GM12878 (cell line): ENCODE results near the gene PGAP3. TPM values are rescaled to one million over a fixed set of nuclear protein-coding genes. Genes with fewer than 3 reads are reported as not detected.

ENCODE experiments used
- ATAC-seq: fragments of 200-7000 bp; cut with Tn5 transposase; 3 replicates; pipeline ENCODE4 v1.9.1; 2020; ENCODE audit warnings: mild to moderate bottlenecking, moderate library complexity
- BruUV-seq: library from RNA; stranded (reverse); fragments of 400-500 nt; replicated peaks from 2 replicates; lab custom pipeline; 2021; lab: Mats Ljungman, UMichigan
- CTCF ChIA-PET: fragments of 300-600 bp; sonication (Branson Sonifier 250); formaldehyde crosslinking; extraction: SDS; loops from one replicate; lab custom pipeline; 2021; ENCODE audit warnings: inconsistent platforms; lab: Yijun Ruan, JAX
- POLR2A ChIA-PET: fragments of 350-600 bp; formaldehyde crosslinking; extraction: SDS; loops from one replicate; lab custom pipeline; 2021; ENCODE audit warnings: inconsistent platforms; lab: Charles Lee
- RAD21 ChIA-PET: fragments of 300-600 bp; sonication (Branson Sonifier 250); formaldehyde crosslinking; loops from one replicate; lab custom pipeline; 2023; ENCODE audit warnings: antibody characterized with exemption; ENCODE audit not compliant: unreplicated experiment; lab: Charles Lee
- SMC1A ChIA-PET: fragments of 300-600 bp; sonication (Branson Sonifier 250); formaldehyde crosslinking; loops from one replicate; lab custom pipeline; 2023; ENCODE audit not compliant: unreplicated experiment, uncharacterized antibody; lab: Charles Lee
- DNase-seq: peaks from one replicate; pipeline ENCODE4 v3.0.0-alpha.2; 2011; ENCODE audit warnings: low read depth, low spot score
- FAIRE-seq: peaks from 3 replicates; lab custom pipeline; 2011; peaks lifted over from hg19 to GRCh38; lab: Jason Lieb, UNC
- H2AFZ ChIP-seq: 2 replicates; pipeline ENCODE4 v1.6.0; 2011; ENCODE audit warnings: low read depth, low read length, control low read depth; ENCODE audit not compliant: control insufficient read depth
- H3K27ac ChIP-seq: 2 replicates; pipeline ENCODE4 v1.5.1; 2011; ENCODE audit warnings: control low read depth; ENCODE audit not compliant: control insufficient read depth, insufficient read depth
- H3K27me3 ChIP-seq, 2 experiments: replicated peaks in 1 of 2; 2 replicates each; pipeline versions ENCODE4 v1.6.0 to v1.6.1; 2011; ENCODE audit warnings: low read length in 1 of 2; ENCODE audit not compliant: control insufficient read depth in 2 of 2, insufficient read depth in 2 of 2
- H3K36me3 ChIP-seq, 2 experiments: 2 replicates each; pipeline ENCODE4 v1.5.1; 2011; ENCODE audit warnings: low read length in 1 of 2; ENCODE audit not compliant: control insufficient read depth in 2 of 2, insufficient read depth in 2 of 2
- H3K4me1 ChIP-seq: 2 replicates; pipeline ENCODE4 v1.6.1; 2011; ENCODE audit warnings: mild to moderate bottlenecking, low read length, moderate library complexity, mixed read lengths; ENCODE audit not compliant: control insufficient read depth, insufficient read depth
- H3K4me2 ChIP-seq: 2 replicates; pipeline ENCODE4 v1.6.0; 2011; ENCODE audit warnings: control low read depth; ENCODE audit not compliant: control insufficient read depth, insufficient read depth
- H3K4me3 ChIP-seq: fragments of 200-600 bp; sonication (generic); 2 replicates; pipeline ENCODE4 v1.5.1; 2016
- H3K79me2 ChIP-seq: 2 replicates; pipeline ENCODE4 v1.6.0; 2011; ENCODE audit warnings: low read length; ENCODE audit not compliant: control insufficient read depth, insufficient read depth
- H3K9ac ChIP-seq: 2 replicates; pipeline ENCODE4 v1.8.0; 2011; ENCODE audit warnings: low read length, control low read depth, mixed read lengths; ENCODE audit not compliant: control insufficient read depth, insufficient read depth
- H3K9me3 ChIP-seq: replicated peaks from 3 replicates; pipeline ENCODE4 v1.5.1; 2011; ENCODE audit warnings: mild to moderate bottlenecking, low read length; ENCODE audit not compliant: control insufficient read depth, insufficient read depth
- H4K20me1 ChIP-seq: 2 replicates; pipeline ENCODE4 v1.6.0; 2011; ENCODE audit not compliant: control insufficient read depth, insufficient read depth
- E2F4 ChIP-seq: IDR thresholded peaks from 2 replicates; pipeline ENCODE4 v1.6.1; 2012; ENCODE audit warnings: low read depth, low read length, improper control_type of control experiment
- EGR1 ChIP-seq, 2 experiments: IDR thresholded peaks; 1 replicate in 1 of 2; 2 replicates in 1 of 2; pipeline ENCODE4 v1.6.1; 2011 to 2012; ENCODE audit warnings: low read depth in 2 of 2, low read length in 2 of 2, borderline replicate concordance in 1 of 2, mild to moderate bottlenecking in 1 of 2, moderate library complexity in 1 of 2
- IKZF1 ChIP-seq: fragments of 450-650 bp; conservative IDR thresholded peaks from 2 replicates; pipeline ENCODE4 v1.6.1; 2017; ENCODE audit warnings: antibody characterized with exemption, mild to moderate bottlenecking
- KAT2A ChIP-seq: conservative IDR thresholded peaks from 2 replicates; pipeline ENCODE4 v1.6.1; 2011; ENCODE audit warnings: low read depth, low read length; ENCODE audit not compliant: control insufficient read depth
- LARP7 ChIP-seq: fragments of 450-650 bp; IDR thresholded peaks from 2 replicates; pipeline ENCODE4 v1.6.1; 2017; ENCODE audit warnings: mild to moderate bottlenecking
- MEF2A ChIP-seq: IDR thresholded peaks from 2 replicates; pipeline ENCODE4 v1.6.1; 2011; ENCODE audit warnings: low read depth, mild to moderate bottlenecking, low read length, moderate library complexity; ENCODE audit not compliant: insufficient read depth
- TCF7 ChIP-seq: IDR thresholded peaks from 2 replicates; pipeline ENCODE4 v1.6.1; 2014; ENCODE audit warnings: antibody characterized with exemption, borderline replicate concordance
- ZBED1 ChIP-seq: IDR thresholded peaks from 2 replicates; pipeline ENCODE4 v1.6.1; 2016; ENCODE audit warnings: borderline replicate concordance
- WGBS: methylation state at CpG from one replicate; pipeline ENCODE4 v1.1.6; 2016; ENCODE audit warnings: low lambda C conversion rate; ENCODE audit not compliant: insufficient replicate concordance, insufficient coverage; ENCODE audit errors: missing lambda C conversion rate; 5-methylcytosine and 5-hydroxymethylcytosine counted together
- in situ Hi-C: fragments of 300-500 bp; cut with MboI; formaldehyde crosslinking; loops from 9 replicates; pipeline ENCODE4 v1.14.3; 2018; ENCODE audit warnings: mixed read lengths
- intact Hi-C: fragments of 100-400 bp; cut with micrococcal nuclease; formaldehyde crosslinking; loops from one replicate; pipeline ENCODE4 v1.14.2; 2022; ENCODE audit not compliant: unreplicated experiment
- polyA plus RNA-seq, 11 experiments: library from polyadenylated mRNA; depleted of rRNA in 4 of 11; unstranded in 6 of 11; stranded (reverse) in 5 of 11; fragments of >200 nt; fragmentation: Nextera tagmentation in 4 of 11; fragmentation: Illumina TruSeq in 1 of 11; extraction: Ambion mirVana in 4 of 11; extraction: Trizol in 1 of 11; gene quantifications; 1 replicate in 1 of 11; 2 replicates in 10 of 11; pipeline versions ENCODE4 v1.2.1 to v1.2.3, GENCODE V29; 2011 to 2016; ENCODE audit warnings: inconsistent platforms in 2 of 11, missing spikeins in 2 of 11, low read depth in 1 of 11
- total RNA-seq, 4 experiments: library from RNA; depleted of rRNA in 3 of 4; stranded (reverse); fragments of >200 nt in 3 of 4; fragmentation: Illumina TruSeq in 1 of 4; extraction: Trizol in 1 of 4; gene quantifications; 2 replicates each; pipeline versions ENCODE4 v1.2.1 to v1.2.3, GENCODE V29; 2013 to 2021

PGAP3 gene
- total and polyA plus RNA-seq, 10 of the 15 experiments (the other 5 are each of a cell fraction or from before 2014, with no cell fraction given) = 0.21 to 10.0 (median 5.3) TPM

DNA sequence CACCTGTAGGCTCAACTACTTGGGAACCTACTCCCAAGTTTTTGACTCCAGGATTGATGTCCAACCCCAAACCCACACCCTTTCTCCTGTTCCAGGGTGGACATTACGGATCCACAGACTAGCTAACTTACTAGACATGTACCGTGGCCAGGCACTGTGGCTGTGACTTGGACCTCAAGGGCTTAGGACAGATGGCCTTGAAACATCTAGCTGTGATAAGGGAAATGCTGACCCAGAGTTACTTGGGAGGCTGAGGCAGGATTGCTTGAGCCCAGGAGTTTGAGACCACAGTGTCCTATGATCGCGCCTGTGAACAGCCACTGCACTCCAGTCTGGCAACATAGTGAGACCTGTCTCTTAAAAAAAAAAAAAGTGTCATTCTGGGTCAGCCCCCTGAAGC is 46.8 kb downstream of the PGAP3 start:
- SMC1A ChIA-PET = no interaction called here
- FAIRE-seq (peak; percentile 18), DNase-seq (no peak), ATAC-seq (no peak)
- in situ Hi-C loops = no loop called here
- H3K4me3 ChIP-seq = no peak overlapping the region
- RAD21 ChIA-PET = interaction anchor here (0.8 kb wide), 1 partner anchor 10 kb away, joined by 5 read pairs; no protein-coding TSS in a partner anchor
- H3K9ac ChIP-seq = no peak overlapping the region
- no peak overlapping the region for H3K27ac ChIP-seq
- no peak for TF ChIP-seq LARP7
- TF ChIP-seq ZBED1 = no peak
- TF ChIP-seq TCF7 = no peak
- TF ChIP-seq MEF2A = no peak
- no peak for TF ChIP-seq EGR1 (IDR thresholded peaks at IDR 0.05; ENCODE audit: borderline replicate concordance in 1 of 2, low read depth in 2 of 2, low read length in 2 of 2)
- no peak for TF ChIP-seq E2F4
- TF ChIP-seq KAT2A = no peak
- no peak for TF ChIP-seq IKZF1
- intact Hi-C loops = no loop called here
- H3K79me2 ChIP-seq = peaks cover 39% of the 10 kb centered on the region
- H3K4me2 ChIP-seq = 0 out of 2 replicates have a peak overlapping the region, but pooled peaks have one; percentile 20
- POLR2A ChIA-PET = no interaction called here
- H3K4me1 ChIP-seq = peaks cover 20% of the 10 kb centered on the region
- peaks cover 3% of the 10 kb centered on the region; the same call in 1 of the 2 replicates for H4K20me1 ChIP-seq
- CTCF ChIA-PET = interaction anchor here (1.4 to 15.5 kb wide), 2 partner anchors 13 to 19 kb away, joined by 10 to 225 read pairs; no protein-coding TSS in a partner anchor
- no peaks in the 10 kb centered on the region for H3K27me3 ChIP-seq
- 93% methylated on average over 4 of the region's 4 CpGs for WGBS
- no peaks in the 10 kb centered on the region for H3K9me3 ChIP-seq
- H2AFZ ChIP-seq = no peak overlapping the region
- H3K36me3 ChIP-seq = no peaks in the 10 kb centered on the region; a peak in 1 of 4 replicates
- no TSS peak for BruUV-seq
